Skeletal muscle tissue (tissue), 4 donors: Measurements from ENCODE around the gene ZNF341. TPM values are rescaled to one million over a fixed set of nuclear protein-coding genes. Genes with fewer than 3 reads are reported as not detected.

Experiments used
- H3K27ac ChIP-seq: one replicate; pipeline ENCODE4 v1.7.0; 2013; ENCODE audit warnings: mild to moderate bottlenecking, low read depth, low read length, inconsistent platforms
- H3K27me3 ChIP-seq, 3 donors: one replicate each; pipeline ENCODE4 v1.7.0; 2013; ENCODE audit warnings: low read length in 3 of 3; ENCODE audit not compliant: control insufficient read depth in 3 of 3, insufficient read depth in 3 of 3
- H3K36me3 ChIP-seq, 3 donors: one replicate each; pipeline ENCODE4 v1.7.0; 2013; ENCODE audit warnings: low read length in 3 of 3; ENCODE audit not compliant: control insufficient read depth in 3 of 3, insufficient read depth in 3 of 3
- H3K4me1 ChIP-seq, 3 donors: one replicate each; pipeline ENCODE4 v1.7.0; 2013; ENCODE audit warnings: low read length in 3 of 3, mild to moderate bottlenecking in 3 of 3; ENCODE audit not compliant: control insufficient read depth in 3 of 3, insufficient read depth in 3 of 3
- H3K4me3 ChIP-seq, 3 donors: one replicate each; pipeline ENCODE4 v1.7.0; 2013; ENCODE audit warnings: low read length in 3 of 3
- H3K9ac ChIP-seq, 3 donors: one replicate each; pipeline ENCODE4 v1.7.0; 2013; ENCODE audit warnings: low read length in 3 of 3, mild to moderate bottlenecking in 3 of 3, moderate library complexity in 2 of 3, low read depth in 1 of 3
- H3K9me3 ChIP-seq, 3 donors: one replicate each; pipeline ENCODE4 v1.7.0; 2013; ENCODE audit warnings: low read length in 3 of 3; ENCODE audit not compliant: control insufficient read depth in 3 of 3
- total RNA-seq: library from RNA; depleted of rRNA; stranded (reverse); fragments of >200 nt; gene quantifications from one replicate; pipeline ENCODE4 v1.2.3, GENCODE V29; 2014
- donor health status: Osteomylitis.

The ZNF341 gene
- total RNA-seq, 1 donor from 2014 or later, result 1.0 TPM

DNA sequence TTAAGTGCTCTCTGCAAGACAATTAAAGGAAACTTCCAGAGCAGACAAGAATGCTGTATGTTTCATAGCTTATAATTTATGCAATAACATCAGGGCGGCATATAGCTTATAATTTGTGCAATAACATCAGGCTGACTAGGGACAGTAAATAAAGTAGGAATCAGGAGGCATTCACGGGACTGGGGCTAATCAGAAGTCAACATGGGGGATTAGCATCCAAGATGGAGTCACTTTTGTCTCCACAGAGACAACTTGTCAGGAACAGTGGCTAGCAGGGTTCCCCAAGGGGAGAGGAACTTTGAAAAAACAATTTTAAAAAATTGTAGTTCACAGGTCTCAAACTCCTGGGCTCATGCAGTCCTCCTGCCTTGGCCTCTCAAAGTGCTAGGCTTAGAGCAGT lies 3.3 kb upstream of the ZNF341 start:
- Histone ChIP-seq H3K27ac (no peak overlapping the region), H3K36me3 (no peaks in the 10 kb centered on the region), H3K27me3 (no peaks in the 10 kb centered on the region), H3K4me1 (peaks cover 9 to 12% (median 11%) of the 10 kb centered on the region in 3 donors), H3K9ac (no peak overlapping the region), H3K4me3 (no peak overlapping the region), H3K9me3 (no peaks in the 10 kb centered on the region)

GRCh38 chr20:33729101-33729500 lies 2.7 kb upstream of the ZNF341 start:
- no peak overlapping the region for H3K4me3 ChIP-seq
- H3K27ac ChIP-seq, result no peak overlapping the region
- H3K9me3 ChIP-seq, result no peaks in the 10 kb centered on the region

GRCh38 chr20:33730946-33731692 lies 677 bp upstream of the ZNF341 start:
- Histone ChIP-seq H3K4me3 (peak overlapping the region; percentile 73 to 83 (median 81)), H3K27ac (peak overlapping the region; percentile 78), H3K4me1 (peaks cover 11 to 16% (median 13%) of the 10 kb centered on the region in 3 donors), H3K9ac (peak overlapping the region; percentile 68 to 81 (median 74)), H3K36me3 (no peaks in the 10 kb centered on the region), H3K9me3 (no peaks in the 10 kb centered on the region), H3K27me3 (no peaks in the 10 kb centered on the region)

More at GRCh38 chr20:33729101-33729500, 2.7 kb upstream of the ZNF341 start:
- H3K9ac ChIP-seq, result no peak overlapping the region
- H3K27me3 ChIP-seq, result no peaks in the 10 kb centered on the region
- H3K36me3 ChIP-seq, result no peaks in the 10 kb centered on the region
- H3K4me1 ChIP-seq, result peaks cover 11 to 15% (median 11%) of the 10 kb centered on the region in 3 donors

GRCh38 chr20:33732166-33732970 lies 572 bp downstream of the ZNF341 start:
- peak overlapping the region; percentile 73 for H3K27ac ChIP-seq
- peaks cover 3 to 4% (median 4%) of the 10 kb centered on the region in 3 donors for H3K9me3 ChIP-seq
- H3K4me3 ChIP-seq, result peak overlapping the region; percentile 78 to 88 (median 82)
- H3K9ac ChIP-seq, result peak overlapping the region; percentile 58 to 86 (median 67)
- no peaks in the 10 kb centered on the region for H3K27me3 ChIP-seq
- H3K4me1 ChIP-seq, result peaks cover 11 to 16% (median 13%) of the 10 kb centered on the region in 3 donors
- H3K36me3 ChIP-seq, result peaks cover 0 to 4% (median 0%) of the 10 kb centered on the region in 3 donors

- H3K4me3 ChIP-seq, result no peak overlapping the region
- H3K9me3 ChIP-seq, result peaks cover 4 to 6% (median 5%) of the 10 kb centered on the region in 3 donors
- H3K9ac ChIP-seq, result peak overlapping the region in 2 of 3 donors; percentile 11 to 20
- peaks cover 0 to 4% (median 0%) of the 10 kb centered on the region in 3 donors for H3K36me3 ChIP-seq
- peak overlapping the region; percentile 25 for H3K27ac ChIP-seq
- no peaks in the 10 kb centered on the region for H3K27me3 ChIP-seq
- peaks cover 11 to 16% (median 13%) of the 10 kb centered on the region in 3 donors for H3K4me1 ChIP-seq
These were observed 2.1 kb downstream of the ZNF341 start for GRCh38 chr20:33733654-33734576.

GRCh38 chr20:33736962-33737361 lies 5.2 kb downstream of the ZNF341 start:
- Histone ChIP-seq H3K36me3 (peaks cover 0 to 4% (median 0%) of the 10 kb centered on the region in 3 donors), H3K9me3 (peaks cover 4 to 6% (median 5%) of the 10 kb centered on the region in 3 donors), H3K27me3 (no peaks in the 10 kb centered on the region), H3K4me1 (peaks cover 6 to 11% (median 9%) of the 10 kb centered on the region in 3 donors), H3K4me3 (no peak overlapping the region), H3K27ac (no peak overlapping the region), H3K9ac (no peak overlapping the region)

- Histone ChIP-seq H3K4me1 (no peaks in the 10 kb centered on the region), H3K9ac (no peak overlapping the region), H3K4me3 (no peak overlapping the region), H3K9me3 (peaks cover 4 to 6% (median 5%) of the 10 kb centered on the region in 3 donors), H3K27ac (no peak overlapping the region), H3K27me3 (no peaks in the 10 kb centered on the region), H3K36me3 (peaks cover 0 to 4% (median 0%) of the 10 kb centered on the region in 3 donors)
These were observed 7.7 kb downstream of the ZNF341 start for GRCh38 chr20:33739493-33739892.

DNA sequence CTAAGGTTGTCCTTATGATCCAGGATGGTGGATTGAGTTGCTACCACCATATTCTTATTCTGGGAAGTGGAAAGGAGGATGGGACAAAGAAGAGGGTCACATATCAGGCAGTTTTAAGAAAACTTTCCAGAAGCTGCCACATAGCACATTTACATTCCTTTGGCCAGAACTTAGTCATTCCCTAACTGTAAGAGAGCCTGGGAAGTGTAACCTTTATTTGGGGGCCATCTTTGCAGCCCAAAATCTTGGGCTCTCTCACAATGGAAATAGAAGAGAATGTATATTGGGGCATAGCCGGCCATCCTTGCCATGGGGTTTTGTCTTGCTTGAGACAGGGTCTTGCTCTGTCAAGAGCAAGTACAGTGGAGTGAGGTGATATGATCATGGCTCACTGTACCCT lies 8.4 kb downstream of the ZNF341 start:
- Histone ChIP-seq H3K36me3 (peaks cover 0 to 6% (median under 1%) of the 10 kb centered on the region in 3 donors), H3K9ac (no peak overlapping the region), H3K9me3 (peaks cover 4 to 6% (median 5%) of the 10 kb centered on the region in 3 donors), H3K27ac (no peak overlapping the region), H3K4me3 (no peak overlapping the region), H3K4me1 (no peaks in the 10 kb centered on the region), H3K27me3 (no peaks in the 10 kb centered on the region)

DNA sequence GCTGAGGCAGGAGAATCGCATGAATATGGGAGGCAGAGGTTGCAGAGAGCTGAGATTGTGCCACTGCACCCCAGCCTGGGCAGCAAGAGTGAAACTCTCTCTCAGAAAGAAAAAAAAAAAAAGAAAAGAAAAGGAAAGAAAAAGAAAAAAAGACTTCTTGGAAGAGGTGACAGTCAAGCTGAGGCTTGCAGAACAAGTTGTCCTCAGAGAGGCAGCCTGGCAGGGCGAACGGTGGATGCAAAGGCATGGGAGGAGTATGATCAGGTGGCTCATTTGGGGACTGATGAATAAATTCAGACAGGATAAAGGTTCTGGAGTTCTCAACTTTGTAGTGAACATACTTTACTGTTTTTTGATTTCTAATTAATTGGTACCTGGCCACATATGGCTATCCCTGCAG lies 12.4 kb downstream of the ZNF341 start:
- Histone ChIP-seq H3K27me3 (no peaks in the 10 kb centered on the region), H3K4me1 (no peaks in the 10 kb centered on the region), H3K27ac (no peak overlapping the region), H3K4me3 (no peak overlapping the region), H3K9ac (no peak overlapping the region), H3K9me3 (no peaks in the 10 kb centered on the region), H3K36me3 (peaks cover 7 to 16% (median 14%) of the 10 kb centered on the region in 3 donors)
